HG03354 (cell line): ENCODE measurements around the gene PRDM16.

Experiments
- ATAC-seq: cut with Tn5 transposase; IDR thresholded peaks from one replicate; pipeline ENCODE4 v1.9.1; 2021; ENCODE audit warnings: mild to moderate bottlenecking; ENCODE audit not compliant: unreplicated experiment, poor library complexity, severe bottlenecking

PRDM16 gene

DNA sequence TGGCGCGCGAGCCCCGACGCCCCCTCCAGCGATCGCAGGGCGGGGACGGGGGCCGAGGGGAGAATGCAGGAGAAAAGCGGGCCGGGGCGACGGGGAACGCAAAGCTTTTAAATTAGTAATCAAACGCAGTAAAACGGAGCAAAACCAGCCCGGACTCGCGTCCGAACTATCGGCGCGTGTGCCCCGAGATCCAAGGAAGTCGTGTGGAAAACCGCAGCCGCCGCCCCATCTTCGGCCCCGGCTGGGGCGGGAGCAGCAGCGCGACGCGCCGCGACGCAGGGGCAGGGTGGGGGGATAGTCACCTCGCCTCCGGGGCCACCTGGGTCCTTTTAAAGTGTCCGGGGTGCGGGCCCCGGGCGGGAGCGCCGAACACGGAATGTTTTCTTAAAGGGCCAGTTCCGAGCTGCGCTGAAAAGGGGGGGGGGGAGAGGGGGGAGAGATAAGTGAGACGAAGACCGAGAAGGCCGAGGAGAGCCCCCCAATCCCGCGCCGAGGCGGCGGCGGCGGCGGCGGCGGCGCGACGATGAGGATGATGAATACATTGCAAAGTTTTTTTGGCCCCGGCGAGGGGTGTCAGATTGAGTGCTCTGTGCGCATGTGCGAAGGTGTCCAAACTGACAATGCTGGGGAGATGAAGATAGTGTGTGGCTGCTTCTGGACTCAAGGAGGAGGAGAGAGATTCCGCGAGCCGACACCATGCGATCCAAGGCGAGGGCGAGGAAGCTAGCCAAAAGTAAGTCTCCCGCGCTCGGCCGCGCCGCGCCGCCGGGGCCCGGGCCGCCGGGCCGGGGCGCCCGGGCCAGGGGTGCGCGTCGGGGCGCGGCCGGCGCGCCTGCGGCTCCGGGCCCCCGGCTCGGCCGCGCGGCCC, at the start of gene PRDM16:
TSS of gene PRDM16 (plus strand) at position 640 of the 868 bp plus-strand sequence. CDS start at position 697, 57 bp downstream.
- no peak for ATAC-seq

DNA sequence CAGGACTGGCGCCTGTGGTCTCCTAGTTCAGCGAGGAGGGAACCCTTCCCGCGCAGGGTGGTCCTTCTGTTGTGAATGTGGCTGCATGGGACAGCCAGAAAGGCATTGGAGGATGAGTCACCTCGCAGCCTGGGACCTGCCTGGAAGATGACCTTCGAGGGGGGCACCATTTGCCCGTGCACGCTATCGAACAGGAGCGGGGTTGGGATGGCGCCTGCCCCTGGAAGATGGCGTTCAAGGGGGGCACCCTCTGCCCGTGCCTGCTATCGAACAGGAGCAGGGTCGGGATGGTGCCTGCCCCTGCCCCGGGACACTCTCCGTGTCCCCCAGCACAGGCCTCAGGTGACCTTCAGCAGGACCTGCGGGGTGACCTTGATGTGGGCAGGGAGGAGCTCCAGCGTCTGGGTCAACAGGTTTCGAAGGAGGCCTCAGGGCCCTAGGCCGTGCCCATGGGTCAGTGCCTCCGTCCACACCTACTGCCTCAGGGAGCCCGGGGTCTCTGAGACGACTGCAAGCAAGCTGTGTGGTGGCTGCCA, 49.4 kb upstream of the PRDM16 start:
- ATAC-seq: no peak

DNA sequence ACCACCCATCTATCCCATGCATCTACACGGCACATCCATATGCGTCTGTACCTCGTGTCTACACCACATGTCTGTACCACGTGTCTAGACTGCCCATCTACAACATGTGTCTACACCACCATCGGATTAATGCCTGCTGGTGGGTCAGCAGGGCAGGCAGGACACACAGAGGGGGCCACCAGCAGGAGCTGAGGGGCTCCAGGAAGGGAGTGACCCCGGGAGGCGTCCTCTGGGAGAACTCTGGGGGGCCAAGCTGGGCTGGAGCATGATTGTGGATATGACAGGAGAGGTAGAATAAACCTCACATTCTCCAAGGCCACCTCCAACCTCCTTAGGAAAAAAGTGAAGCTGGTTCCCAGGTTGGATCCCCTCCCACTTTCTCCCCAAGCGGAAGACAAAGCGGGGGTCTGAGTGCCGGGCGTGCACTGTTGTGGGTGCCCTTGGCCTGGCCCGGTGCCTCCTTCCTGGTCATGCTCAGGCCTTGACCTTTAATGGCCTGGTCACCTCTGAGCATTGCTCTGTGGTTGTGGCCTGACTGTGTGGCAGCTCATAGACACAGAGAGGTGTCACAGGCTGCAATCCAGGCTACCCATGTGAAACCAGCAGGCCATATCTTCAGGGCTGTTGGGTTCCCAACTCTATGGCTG, 48.6 kb upstream of the PRDM16 start:
- ATAC-seq: no peak

DNA sequence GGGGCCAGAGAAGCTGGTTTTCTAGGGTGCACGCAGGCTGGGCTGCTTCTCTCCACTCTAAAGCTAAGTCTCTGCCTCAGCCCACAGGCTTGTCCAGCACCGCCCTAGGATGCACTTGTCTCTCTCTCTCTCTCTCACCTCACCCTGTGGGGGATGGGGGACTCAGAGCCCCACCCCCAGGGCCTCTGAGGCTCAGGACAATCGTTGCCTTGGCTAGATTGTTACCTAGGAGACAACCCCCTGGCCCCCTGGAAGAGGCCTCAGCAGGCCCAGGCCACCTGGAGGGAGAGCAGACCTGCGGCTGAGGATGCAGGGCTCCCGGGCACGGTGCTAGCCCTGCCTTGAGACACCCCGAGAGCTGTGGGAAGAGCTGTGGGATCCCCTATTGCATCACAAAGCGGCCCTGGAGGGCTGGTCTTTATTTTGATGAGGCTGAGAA, 47.8 kb upstream of the PRDM16 start, which contains the start of gene ACTRT2:
TSS of gene ACTRT2 (plus strand) at position 235 of the 439 bp plus-strand sequence. CDS start 220 bp downstream, outside the sequence.
- no peak for ATAC-seq

DNA sequence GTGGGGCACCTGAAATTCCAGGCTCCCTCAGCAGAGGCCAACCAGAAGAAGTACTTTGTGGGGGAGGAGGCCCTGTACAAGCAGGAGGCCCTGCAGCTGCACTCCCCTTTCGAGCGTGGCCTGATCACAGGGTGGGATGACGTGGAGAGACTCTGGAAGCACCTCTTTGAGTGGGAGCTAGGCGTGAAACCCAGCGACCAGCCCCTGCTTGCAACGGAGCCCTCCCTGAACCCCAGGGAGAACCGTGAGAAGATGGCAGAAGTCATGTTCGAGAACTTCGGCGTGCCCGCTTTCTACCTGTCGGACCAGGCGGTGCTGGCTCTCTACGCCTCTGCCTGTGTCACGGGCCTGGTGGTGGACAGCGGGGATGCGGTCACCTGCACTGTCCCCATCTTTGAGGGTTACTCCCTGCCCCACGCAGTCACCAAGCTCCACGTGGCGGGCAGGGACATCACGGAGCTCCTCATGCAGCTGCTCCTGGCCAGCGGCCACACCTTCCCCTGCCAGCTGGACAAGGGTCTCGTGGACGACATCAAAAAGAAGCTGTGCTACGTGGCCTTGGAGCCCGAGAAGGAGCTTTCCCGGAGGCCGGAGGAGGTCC, 47.1 kb upstream of the PRDM16 start:
- ATAC-seq: no peak

DNA sequence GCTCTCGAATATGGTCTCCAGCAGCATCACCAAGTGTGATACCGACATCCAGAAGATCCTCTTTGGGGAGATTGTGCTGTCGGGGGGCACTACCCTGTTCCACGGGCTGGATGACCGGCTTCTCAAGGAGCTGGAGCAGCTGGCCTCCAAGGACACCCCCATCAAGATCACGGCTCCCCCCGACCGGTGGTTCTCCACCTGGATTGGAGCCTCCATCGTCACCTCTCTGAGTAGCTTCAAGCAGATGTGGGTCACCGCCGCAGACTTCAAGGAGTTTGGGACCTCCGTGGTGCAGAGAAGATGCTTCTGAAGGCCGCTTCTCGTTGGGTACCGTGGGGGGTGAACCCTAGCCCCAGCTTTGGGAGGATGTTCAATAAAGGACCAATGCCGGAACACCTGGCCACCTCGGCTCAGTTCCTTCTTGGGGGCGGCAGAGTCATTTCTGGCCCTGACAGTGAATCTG, 46.5 kb upstream of the PRDM16 start:
- ATAC-seq: no peak

DNA sequence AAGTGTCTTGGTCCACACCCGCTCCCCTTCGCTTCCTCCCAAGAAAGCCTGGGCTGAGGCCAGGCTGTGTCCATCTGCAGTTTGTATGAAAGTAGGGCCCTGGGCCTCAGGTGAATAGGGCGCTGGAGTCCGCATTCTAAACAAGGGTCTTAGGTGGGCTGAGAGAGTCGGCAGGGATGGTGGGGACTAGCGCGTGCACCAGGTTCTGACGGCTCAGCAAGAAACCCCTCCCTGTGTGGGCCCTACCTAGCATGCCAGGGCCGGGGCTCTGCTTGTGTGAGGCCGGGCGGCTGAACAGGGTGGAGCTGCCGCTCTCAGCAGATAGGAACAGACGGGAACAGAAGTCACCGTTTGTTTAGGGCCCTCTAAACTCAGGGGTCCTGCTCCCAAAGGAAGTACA, 46.0 kb upstream of the PRDM16 start:
- ATAC-seq: no peak

DNA sequence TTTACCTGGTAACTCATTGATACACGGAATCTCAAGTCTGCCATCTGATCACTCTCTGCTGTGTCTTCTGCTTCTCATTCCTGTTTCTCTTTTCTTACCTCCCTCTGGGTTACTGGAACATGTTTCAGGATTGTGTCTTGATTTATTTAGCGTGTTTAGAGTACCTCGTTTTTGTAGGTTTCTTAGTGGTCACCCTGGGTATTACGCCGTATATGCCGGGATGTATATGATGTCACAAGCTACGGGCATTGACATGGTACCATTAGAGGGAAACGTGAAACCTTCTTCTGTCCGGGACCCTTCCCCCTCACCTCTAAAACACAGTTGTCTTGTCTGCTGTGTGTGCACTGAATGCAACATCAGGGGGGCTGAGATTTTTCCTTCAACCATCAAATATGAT, 45.0 kb upstream of the PRDM16 start:
- ATAC-seq: no peak

DNA sequence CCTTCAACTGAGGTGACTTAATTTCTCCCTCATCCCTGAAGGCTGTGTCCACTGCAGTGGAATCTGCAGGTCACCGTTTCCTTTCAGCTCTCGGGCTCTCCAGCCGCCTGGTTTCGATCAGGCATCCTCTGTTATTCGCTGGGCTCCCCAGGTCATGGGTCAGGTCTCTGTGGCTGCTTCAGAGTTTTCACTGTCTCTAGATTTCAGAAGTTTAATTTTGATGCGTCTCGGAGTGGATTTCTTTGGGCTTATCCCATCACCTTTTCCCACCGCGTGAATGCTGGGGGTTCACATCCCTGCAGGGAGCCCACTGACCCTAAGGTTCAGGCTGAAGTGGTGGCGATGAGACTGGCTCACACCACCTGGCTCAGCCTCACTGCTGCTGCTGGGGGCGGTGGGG, 44.4 kb upstream of the PRDM16 start:
- no peak for ATAC-seq

DNA sequence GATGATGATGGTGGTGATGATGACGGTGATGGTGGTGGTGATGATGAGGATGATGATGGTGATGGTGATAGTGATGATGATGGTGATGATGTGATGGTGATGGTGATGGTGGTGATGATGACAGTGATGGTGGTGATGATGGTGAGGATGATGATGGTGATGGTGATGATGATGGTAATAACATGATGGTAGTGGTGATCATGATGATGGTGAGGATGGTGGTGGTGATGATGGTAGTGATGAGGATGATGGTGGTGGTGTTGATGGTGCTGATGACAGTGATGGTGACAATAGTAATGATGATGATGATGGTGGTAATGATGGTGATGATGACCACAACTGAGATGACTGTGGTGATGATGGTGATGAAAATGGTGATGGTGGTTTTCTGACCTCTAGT, 42.9 kb upstream of the PRDM16 start:
- no peak for ATAC-seq

DNA sequence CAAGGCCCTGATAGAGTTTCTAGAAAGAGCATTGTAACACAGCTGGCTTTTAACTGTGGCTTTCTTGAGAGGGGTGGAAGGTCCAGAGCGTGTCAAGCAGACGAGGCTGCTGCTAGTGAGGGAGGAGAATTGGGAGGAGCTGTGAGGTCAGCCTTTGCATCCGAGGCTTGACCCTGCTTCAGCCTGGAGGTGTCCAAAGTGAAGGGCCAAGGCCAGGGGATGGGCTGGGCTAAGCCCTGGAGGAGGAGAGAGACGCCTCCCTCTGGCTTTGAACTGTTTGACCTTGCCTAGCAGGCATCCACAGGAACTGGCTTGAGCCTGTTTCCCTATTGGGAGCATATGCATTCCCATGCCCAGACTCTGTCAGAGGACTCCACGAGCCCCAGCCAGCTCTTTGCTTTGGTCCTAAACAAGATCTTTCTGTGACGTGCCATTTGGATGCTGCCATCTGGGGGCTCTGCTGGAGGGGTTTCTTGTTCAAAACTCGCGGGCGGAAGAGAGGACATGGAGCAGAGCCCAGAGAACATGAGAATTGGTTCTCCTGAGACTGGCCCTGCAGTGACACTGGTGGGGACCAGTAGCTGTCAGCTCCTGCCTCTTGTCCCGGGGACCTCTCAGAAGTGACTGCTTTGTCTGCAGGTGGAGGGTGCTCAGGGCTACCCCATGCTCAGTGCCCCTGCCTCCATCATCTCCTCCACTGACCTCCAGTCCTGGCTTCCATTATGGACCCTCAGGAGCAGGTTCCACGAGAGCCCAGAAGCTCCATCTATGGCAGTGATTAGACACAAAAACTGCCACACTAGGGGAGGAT, 42.2 kb upstream of the PRDM16 start:
- no peak for ATAC-seq

DNA sequence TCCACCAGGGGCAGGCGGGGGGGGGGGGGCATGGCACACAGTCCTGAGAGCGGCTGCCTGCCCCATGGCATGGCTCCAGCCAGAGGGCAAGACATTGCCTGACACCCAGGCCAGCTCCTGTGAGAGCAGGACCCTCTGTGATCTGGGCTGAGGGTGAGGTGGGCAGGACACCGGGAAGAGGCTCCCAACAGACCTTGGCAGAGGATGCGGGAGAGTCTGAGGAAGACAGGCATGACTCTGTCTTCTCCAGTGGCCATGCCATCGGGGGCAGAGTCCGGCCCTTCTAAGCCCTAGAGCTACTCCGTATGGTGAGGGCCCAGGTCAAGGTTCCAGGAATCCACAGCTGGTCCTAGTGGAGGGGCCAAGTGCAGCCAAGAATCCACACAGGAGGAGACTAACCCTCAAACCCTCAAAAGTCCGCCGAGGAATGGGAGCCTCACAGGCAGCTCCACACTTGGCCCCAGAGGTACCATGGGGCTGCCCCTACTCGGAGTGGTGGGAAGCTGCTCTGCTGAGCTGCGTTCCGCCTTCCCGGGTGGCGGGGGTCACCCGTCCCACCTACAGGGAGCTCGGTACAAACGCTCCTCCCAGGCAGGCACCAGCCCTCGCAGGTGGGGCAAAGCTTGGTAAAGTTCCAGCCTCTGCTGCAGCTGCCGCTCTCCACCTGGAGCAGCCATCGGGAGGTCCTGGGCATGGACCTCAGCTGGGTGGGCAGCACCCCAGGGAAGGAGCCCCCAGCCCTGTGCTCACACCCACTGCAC, 41.2 kb upstream of the PRDM16 start:
- no peak for ATAC-seq

DNA sequence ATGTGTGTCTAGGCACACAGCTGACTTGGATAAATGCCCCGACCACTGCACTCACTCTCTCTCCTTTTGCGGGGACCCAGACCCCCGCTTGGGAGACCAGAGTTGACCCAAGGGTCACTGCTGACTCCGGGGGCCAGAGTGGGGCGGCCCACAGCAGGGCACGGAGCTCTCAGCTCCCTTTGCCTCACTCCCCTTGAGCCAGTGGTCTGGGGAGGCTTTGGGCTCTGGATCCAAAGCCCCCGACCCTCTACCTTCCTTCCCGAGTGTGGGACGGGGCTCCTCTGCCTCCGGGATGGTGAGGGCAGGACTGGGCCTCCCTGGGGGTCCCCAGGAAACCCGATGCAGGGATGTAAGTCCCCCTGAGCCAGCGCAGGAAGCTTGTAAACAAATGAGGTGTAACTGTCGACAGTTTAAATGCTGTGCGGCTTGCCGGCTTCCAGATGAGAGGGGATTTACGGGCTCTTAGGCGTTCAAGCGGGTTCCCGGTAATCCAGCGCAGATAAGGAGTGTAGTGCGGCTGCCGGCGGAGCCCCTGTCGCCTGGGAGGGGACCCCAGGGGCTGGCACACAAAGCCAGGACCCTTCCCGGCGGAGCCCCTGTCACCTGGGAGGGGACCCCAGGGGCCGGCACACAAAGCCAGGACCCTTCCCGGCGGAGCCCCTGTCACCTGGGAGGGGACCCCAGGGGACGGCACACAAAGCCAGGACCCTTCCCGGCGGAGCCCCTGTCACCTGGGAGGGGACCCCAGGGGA, 40.3 kb upstream of the PRDM16 start:
- ATAC-seq: no peak

DNA sequence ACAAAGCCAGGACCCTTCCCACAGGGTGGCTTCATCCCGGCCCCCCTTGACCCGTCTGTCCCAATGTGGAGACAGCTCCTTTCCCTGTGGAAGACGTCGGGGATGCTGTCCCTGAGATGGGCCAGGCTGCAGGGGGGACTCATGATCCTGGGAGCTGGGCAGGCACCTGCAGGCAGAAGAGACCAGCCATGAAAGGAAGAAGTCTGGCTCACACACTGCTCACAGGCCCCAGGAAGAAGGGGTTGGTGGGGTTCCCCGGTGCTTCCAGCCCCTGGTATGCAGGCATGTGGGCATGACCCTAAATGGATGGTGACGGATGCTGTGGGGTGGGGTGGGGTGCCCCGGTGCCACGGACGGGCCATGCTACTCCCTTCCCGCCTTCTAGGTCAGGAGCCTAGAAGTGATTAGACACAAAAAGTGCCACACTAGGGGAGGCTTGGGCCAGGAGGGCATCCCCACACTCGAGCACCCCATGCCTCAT, 39.5 kb upstream of the PRDM16 start:
- ATAC-seq: no peak

DNA sequence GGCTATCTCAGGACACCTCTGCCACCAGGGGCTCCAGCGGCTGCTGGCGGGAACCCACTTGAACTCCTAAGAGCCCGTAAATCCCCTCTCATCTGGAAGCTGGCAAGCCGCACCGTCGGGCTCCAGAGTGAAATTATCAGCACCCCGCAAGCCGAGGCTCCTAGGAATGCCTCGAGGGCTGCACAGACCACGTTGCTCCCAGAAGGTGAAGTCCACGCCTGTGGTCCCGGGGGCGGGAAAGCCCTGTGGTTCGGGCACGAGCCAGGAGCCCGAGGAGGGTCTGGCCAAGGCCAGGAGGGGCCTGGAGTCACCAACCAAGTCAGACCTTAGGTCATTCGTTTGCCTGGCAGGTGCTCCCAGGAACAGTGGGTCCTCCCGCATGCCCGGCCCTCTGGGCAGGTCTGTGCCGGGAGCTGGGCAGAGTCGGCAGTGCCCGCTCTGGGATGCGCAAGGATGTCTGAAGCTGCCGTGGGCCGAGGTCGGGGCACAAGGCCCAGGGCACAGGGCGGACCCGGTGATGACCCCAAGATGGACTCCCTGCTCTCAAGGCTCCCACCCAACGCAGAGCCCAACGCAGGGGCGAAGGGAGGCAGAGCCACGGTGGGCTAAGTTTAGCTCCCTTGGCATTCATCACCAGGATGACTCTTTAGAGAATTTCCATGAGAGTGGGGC, 38.9 kb upstream of the PRDM16 start:
- ATAC-seq: no peak

DNA sequence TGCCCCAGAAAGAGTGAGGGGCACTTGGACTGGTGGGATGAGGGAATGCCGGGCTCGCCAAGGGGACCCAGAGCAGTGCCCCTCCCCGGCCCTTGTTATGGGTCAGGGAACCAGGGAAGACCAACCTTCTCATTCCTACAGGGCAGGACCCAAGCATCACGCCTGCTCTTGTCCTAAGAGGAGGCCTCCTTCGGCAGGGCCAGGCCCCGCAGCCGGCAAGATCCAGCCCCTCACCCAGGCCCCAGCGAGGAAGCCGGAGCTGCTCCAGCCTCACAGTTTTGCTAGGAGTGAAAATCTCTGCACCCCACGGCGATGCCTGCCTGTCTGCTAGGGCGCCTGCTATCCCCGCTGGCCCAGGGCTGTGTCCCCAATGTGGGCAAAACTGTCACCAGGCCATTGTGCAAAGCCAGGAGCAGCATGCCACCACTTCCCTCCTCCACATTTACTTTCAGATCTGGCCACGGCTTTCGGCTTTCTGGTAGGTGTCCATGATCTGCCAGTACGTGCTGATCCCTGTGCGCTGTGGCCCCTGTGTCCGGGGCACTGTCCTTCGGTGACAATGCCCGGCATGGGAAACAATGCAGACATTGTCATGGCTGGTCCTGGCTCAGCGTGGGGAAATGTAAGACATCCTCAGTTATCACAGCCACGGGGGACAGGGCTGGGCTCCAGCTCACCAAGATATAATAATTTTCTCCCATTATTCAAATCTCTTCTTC, 38.2 kb upstream of the PRDM16 start:
- ATAC-seq: no peak
